ENCODE measurements around the gene GPR62.

GPR62 gene

GRCh38 chr3:51995346-51996163, 40.4 kb downstream of the GPR62 start, which contains the start of gene RPL29:
RPL29 (minus strand) TSS chr3:51995895; CDS start chr3:51995461, 434 bp downstream.
- TF ChIP-seq CTCF (IDR thresholded peaks at IDR 0.05; ENCODE audit: low read depth, low read length): no peak
- peak within 1 kb of the TSS; percentile 99 for H3K4me3 ChIP-seq (ENCODE audit: low read depth, low read length)

- TF ChIP-seq CTCF (IDR thresholded peaks at IDR 0.05; ENCODE audit: low read depth, low read length): no peak
- H3K4me3 ChIP-seq (ENCODE audit: low read depth, low read length): no peak overlapping the region
Measured at GRCh38 chr3:51997172-51997571, 42.0 kb downstream of the GPR62 start.

- no peak overlapping the region for H3K4me3 ChIP-seq (ENCODE audit: low read depth, low read length)
- no peak for TF ChIP-seq CTCF (IDR thresholded peaks at IDR 0.05; ENCODE audit: low read depth, low read length)
Measured at GRCh38 chr3:51997935-51998596, 42.9 kb downstream of the GPR62 start.

- TF ChIP-seq CTCF (IDR thresholded peaks at IDR 0.05; ENCODE audit: low read depth, low read length): no peak
- no peak overlapping the region for H3K4me3 ChIP-seq (ENCODE audit: low read depth, low read length)
Measured at GRCh38 chr3:51998774-51999173, 43.6 kb downstream of the GPR62 start.

GRCh38 chr3:51999846-52000245, 44.7 kb downstream of the GPR62 start:
- TF ChIP-seq CTCF (IDR thresholded peaks at IDR 0.05; ENCODE audit: low read depth, low read length): no peak
- H3K4me3 ChIP-seq (ENCODE audit: low read depth, low read length): no peak overlapping the region

- TF ChIP-seq CTCF (IDR thresholded peaks at IDR 0.05; ENCODE audit: low read depth, low read length): peak; percentile 83
- no peak overlapping the region for H3K4me3 ChIP-seq (ENCODE audit: low read depth, low read length)
Measured at GRCh38 chr3:52001443-52001974, 46.3 kb downstream of the GPR62 start.

- TF ChIP-seq CTCF (IDR thresholded peaks at IDR 0.05; ENCODE audit: low read depth, low read length): no peak
- H3K4me3 ChIP-seq (ENCODE audit: low read depth, low read length): no peak overlapping the region
Measured at GRCh38 chr3:52002748-52003147, 47.6 kb downstream of the GPR62 start.
